ENCODE data around the gene CHKB.

Gene CHKB

DNA sequence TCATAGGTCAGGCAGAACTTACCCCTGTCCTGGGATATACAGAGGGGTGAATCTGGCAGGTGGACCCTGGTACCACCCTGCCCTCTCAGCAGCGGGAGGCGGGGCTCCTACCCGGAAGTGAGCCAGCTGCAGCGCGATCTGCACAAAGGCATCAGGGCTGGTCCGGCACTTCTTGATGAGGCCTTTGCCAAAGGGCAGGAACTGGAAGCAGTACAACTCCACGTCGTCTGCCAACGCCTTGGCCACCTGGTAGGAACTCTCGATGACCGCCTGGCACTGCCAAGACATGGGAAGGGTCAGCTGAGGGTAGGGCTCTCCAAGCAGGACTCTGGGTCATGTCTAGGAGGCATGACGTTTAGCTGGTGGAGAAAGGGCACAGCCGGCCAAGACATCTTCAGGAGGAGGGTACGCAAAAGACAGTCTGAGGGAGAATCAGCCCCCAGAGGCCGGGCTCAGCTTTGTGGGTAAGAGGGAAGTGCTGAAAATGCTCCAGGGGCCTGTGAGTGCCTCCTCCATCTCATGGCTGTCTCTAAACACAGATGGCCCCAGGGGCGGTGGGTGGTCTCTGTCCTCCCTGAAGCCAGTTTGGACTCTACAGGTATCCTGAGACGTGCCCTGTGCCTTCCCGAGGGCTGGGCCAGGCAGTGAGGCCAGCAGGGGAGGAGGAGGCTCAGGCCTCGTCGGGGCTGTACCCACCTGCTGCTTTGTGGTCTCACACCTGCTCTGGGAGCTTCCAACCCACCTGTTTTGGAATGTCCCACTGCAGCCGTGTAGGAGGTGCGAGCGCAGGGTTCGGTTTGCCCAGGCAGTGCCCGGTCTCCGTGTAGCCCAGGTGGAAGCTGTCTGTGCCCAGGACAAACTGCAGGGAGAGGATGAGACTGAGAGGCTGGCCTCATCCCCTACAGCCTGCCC, 11.1 kb downstream of the CHKB start:
- DNase-seq, result no peak

DNA sequence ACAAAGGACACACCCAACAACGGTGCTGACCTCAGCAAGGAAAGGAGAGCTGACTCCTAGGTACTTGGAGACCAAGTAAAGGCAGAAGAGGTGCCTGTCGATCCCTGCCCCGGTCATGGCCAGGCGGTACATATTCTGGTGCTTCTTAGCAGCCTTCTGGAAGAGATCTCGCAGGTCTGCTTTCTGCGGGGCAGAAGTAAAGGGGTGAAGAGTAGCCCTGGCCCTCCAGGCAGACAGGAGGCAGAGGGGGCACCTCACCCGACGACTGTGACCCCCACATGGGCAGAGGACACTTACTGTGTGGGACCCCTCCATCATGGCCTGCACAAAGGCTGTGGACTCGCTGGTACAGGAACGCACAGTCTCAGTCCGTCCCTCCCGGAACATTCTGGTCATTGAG, 11.8 kb downstream of the CHKB start:
- DNase-seq, result no peak

DNA sequence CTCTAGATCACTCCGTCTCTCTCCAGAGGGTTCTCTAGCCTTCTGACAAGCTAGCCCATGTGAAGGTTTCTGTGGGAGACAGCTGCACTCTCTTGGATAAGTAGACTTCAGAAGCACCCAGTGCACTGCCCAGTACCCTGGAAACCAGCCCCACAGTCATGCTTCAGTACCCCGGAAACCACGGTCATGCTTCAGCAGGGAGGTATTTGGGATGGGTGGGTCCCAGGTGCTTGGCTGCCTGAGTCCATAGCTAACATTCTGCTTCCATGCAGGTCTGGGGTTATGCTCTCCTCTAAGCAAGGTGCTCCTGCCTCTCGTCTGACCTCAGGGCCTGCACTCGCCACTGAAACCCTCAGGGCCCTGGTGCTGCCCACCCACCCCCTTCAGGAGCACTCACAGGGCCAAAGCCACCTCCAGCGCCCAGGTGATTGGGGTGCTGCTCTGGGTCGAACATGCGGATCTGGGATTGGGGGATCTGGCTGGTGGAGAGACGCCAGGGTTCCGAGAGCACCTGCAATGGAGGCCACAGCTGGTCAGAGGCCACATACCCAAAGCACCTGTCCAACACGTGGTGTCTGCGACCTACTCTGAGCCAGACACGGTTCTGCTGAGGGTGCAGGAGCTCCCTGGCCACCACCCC, 12.6 kb downstream of the CHKB start:
- DNase-seq, result no peak

DNA sequence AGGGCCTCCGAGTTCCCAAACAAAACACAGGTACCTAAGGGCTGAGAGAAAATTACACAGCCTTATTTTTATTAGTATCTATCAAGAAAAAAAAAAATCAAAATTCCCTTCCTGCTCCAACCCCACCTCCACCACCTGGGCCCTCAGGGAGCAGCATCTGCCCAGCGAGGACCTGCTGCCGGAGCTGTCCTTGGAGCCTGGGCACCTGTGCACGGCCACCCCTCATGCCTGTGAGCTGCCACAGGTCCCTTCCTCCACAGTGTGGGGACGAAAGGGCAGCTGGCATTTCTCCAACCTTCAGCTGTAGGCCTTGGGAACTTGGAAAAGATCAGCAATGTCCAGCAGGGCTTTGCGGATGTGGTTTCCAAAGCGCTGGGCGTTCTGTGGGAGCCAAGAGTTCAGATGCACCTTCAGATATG, 13.6 kb downstream of the CHKB start:
- DNase-seq, result no peak

DNA sequence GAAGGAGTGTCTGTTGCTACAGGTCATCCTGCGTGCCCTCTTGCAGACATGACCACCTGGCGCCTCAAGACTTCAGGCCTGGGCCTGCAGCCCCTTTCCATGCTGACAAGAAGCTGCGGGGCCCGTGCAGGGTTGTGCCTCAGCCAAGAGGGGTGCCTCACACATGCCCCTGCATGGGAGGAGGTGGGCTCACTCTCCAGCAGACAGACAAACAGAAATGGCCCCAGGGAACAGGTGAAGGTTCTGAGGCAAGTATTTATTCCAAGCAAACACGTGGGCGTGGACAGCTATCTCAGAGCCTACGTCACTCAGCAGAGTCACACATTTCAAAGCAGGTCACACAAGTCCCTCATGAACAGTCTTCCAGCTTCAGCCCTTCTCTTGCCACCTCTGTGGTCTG, 14.0 kb downstream of the CHKB start:
- DNase-seq, result no peak

DNA sequence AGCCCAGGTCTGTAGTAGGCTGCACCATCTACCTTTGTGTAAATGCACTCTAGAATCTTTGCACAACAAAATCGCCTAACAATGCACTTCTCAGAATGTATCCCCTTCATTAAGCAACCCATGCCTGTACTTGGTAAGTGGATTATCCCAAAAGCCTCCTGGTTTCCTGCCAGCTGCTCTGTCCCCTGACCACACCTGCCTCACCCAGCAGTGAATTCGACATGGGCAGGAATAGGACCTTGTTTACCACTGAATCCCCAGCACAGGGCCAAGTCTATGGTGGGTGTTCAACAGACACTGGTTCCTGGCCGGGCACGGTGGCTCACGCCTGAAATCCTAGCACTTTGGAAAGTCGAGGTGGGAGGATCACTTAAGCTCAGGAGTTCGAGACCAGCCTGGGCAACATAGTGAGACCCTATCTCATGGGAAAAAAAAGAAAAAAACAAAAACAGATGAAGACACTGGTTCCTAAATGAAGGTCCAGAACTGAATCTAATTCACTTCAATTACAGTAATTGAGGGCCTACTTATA, 14.9 kb downstream of the CHKB start:
- DNase-seq, result no peak

DNA sequence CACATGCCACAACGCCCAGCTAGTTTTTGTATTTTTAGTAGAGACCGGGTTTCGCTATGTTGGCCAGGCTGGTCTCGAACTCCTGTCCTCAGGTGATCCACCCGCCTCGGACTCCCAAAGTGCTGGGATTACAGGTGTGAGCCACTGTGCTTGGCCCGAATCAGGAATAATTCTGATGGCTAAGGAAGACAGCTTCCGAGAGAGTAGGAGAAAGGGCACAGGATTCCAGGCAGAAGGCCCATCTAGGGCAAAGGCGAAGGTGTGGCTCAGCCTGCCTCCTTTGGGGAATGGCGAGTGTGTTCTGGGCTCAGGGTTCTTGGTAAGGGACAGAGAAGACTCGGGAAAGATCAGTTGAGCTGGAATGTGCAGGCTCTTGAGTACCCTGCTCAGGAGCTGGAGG, 18.4 kb downstream of the CHKB start:
- DNase-seq, result no peak

DNA sequence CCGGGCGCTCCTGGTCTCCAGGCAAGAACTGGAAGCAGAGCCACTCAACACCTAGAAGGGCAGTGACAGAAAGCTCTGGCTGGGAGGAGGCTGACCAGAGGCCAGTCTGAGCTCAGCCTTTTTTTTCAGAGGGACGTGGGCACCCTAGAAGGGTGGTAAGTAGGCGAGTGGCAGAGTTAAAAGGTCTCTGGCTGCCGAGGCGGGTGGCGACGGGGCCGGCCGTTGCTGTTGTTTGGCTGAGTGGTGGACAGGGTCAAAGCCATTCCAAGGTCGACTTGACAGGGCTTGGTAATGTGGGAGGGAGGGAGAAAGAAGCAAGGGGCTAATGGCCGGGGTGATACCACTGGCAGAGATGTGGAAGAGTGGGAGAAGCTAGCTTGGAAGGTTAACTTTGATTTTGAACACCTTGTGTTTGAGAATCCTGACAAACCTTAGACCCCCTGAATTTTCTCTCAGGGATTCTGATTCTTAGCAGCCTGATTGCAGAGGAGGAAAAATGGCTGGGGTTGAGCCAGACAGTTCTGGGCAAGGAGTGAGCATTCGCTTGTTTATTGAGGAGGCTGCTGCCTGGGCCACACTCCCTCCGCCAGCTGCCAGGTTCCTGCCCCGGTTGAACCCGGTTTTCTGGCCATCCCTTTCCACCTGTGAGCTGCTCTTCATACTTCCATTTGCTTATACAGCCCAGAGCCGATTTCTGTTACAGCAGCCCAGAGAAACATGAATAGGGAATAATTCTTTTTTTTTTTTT, 19.1 kb downstream of the CHKB start:
- DNase-seq, result no peak

DNA sequence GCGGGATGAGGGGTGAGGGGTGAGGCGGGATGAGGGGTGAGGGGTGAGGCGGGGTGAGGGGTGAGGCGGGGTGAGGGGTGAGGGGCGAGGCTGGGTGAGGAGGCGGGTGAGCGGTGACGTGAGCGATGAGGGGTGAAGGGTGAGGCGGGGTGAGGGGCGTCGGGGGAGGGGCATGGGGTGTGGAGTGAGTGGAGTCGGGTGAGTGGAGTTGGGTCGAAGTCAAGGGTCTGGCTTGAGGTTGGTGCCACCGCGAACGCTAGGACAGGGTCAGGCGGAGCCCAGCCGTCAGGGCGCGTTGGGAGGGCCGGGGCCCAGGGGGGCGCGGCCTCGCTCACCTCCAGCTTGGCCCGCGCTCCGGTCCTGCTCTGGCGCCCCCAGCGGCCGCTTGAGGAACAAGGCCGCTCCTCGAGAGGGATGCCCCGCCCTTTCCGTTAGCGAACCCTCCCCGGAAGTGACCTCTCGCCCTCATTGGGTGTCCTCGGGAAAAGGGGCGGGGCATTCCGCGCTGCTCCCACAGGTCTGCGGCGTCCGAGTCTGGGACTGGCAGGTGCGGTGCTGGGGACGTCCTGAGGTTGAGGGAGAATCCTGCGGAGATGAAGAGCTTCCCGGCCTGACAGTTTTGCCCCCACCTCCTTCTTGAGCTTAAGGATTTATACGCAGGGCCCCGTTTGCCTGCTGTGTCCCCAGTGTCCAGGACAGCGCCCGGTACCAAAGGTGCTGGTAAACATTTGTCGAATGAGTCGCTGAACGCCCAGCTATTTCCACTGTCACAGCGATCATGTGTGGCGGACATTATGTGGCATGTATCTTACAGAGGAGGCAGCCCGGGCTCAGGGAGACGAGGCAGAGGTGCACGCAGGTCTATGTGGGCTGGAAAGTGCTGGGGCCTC, 19.9 kb downstream of the CHKB start, which contains the start of gene SYCE3:
SYCE3 (minus strand) TSS at position 397 of the 890 bp plus-strand sequence. CDS start 6,514 bp downstream, outside the sequence.
- DNase-seq, result peak; percentile 91

DNA sequence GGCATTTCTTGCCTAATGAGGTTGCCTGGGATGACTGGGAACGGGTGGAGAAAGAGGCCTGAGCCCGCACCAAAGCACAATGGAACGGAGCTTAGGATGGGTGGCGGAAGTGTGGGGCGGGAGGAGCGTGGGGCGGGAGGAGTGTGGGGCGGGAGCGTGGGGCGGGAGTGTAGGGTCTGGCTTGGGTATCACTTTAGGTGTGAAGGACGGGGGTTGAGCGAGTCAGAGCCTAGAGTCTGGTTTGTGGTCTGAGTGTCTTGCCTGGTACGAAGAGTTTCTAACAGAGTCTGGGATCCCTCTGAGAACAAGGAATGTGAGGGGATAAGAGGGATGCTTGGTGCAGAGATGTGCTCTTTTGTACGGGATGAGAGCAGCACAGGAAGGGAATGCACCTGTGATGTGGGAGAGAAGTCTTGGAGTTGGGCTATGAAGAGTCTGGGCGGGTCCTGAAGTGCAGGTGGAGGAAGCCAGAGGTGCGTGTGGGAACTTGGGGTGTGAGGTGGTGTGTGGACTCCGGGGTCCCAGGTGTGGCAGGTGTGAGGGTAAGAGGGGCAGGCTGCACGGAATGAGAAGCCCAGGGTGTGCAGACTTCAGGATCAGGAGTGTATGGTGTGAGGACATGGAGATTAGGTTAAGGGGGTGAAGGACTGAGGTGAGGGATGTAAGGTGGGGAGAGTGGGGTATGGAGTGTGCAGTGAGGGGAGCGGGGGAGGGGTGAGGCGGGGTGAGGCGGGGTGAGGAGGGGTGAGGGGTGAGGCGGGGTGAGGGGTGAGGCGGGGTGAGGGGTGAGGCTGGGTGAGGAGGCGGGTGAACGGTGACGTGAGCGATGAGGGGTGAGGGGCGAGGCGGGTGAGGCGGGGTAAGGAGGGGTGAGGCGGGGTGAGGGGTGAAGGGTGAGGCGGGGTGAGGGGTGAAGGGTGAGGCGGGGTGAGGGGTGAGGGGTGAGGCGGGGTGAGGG, 21.0 kb downstream of the CHKB start:
- DNase-seq, result no peak

DNA sequence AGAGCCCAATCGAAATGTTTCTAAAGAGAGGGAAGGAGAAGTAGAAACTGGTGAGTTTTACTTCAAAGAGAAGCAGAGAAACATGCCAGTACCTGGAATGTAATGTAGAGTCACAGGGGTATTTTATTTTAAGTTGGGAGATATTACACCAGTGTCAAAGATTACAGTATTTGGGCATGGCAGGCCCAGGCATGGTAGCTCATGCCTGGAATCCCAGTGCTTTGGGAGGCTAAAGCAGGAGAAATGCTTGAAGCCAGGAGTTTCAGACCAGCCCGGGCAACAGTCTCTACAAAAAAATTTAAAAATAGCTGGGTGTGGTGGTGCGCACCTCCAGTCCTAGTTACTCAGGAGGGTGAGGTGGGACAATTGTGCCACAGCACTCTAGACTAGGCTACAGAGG, 22.6 kb downstream of the CHKB start:
- DNase-seq, result no peak

DNA sequence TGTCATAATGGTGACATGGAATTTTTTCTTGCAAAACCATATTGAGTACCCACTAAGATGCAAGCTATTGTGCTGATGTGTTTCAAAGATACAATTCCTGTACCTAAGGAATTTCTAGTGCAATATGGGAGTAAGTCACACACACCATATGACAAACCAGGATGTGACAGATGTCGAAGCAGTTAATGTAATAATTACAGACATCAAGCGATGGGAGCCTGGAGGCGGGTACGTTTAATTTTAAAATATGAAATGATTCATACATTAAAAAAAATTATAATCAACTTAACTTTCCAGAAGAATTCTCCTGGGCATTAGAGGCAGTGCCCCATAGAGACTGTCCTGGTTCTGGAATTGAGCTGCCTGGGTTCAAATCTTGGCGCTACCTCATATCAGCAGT, 25.9 kb downstream of the CHKB start:
- DNase-seq, result no peak

DNA sequence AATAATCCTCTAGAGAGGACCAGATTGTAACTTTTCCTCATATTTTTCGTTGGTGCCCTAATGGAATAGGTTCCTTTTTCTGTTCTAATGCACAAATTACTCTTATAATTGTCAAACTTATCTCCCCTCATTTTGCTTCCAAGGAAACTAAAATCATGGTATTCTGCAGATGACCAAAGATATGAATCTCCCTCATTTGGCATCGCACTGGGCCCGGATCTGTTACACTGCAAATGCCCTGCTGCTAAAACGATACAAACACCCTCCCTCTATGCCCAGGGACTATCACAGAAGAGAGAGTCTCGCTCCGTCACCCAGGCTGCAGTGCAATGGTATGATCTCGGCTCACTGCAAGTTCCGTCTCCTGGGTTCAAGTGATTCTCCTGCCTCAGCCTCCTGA, 29.3 kb downstream of the CHKB start:
- DNase-seq, result no peak

DNA sequence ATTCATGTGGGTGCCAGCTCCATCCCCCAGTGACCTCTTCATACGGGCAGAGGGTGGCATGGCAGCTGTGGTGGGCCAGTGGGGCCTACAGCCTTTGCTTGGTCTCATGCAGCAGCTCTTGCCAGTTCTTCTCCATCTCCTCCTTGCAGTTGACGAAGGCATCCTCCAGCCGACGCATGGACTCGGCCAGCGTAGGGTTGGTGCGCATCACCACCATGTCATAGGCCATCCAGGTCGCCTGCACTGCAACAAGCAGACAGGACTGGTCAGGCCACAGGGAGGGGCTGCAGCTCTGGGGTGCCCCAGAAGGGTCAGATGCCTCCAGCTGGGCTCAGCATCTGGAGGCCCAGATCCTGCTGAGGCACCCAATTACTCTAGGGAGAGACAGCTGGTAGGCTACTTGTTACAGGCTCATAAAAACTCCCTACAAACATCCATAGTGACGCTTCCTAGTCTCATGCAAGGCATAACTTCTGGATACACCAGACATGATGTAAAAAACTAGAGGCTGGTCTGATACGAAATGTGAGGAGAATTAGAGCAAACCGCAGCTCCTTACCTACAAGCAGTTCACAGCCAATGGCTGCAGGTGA, 31.4 kb downstream of the CHKB start:
- no peak for DNase-seq

DNA sequence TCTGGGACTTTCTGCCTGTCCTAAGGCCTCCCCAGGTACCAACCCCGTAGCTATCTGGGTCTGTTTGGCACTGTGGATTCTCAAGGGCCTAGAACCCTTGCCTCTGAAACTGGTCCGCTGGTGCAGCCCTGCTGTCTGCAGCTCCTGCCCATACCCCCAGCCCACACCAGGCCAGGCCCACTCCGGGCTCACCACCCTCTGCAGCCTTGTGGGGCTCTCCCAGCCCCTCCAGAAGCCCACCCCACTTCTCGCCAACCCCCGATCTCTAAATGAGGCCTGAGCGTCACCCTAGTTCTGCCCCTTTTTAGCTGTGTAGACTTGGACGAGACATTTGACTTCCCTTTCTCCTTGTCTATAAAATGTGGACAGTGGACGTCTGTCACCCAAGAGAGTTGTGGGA, 32.3 kb downstream of the CHKB start:
- no peak for DNase-seq

DNA sequence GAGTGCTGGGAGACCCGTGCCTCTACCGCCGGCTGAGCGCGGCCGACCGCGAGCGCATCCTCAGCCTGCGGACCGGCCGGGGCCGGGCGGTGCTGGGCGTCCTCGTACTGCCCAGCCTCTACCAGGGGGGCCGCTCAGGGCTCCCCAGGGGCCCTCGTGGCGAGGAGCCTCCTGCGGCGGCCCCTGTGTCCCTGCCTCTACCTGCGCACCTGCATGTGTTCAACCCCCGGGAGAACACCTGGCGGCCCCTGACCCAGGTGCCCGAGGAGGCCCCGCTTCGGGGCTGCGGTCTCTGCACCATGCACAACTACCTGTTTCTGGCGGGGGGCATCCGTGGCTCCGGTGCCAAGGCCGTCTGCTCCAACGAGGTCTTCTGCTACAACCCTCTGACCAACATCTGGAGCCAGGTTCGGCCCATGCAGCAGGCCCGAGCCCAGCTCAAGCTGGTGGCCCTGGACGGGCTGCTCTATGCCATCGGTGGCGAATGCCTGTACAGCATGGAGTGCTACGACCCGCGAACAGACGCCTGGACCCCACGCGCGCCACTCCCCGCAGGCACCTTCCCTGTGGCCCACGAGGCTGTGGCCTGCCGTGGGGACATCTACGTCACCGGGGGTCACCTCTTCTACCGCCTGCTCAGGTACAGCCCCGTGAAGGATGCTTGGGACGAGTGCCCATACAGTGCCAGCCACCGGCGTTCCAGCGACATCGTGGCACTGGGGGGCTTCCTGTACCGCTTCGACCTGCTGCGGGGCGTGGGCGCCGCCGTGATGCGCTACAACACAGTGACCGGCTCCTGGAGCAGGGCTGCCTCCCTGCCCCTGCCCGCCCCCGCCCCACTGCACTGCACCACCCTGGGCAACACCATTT, 33.5 kb downstream of the CHKB start:
- DNase-seq, result no peak

DNA sequence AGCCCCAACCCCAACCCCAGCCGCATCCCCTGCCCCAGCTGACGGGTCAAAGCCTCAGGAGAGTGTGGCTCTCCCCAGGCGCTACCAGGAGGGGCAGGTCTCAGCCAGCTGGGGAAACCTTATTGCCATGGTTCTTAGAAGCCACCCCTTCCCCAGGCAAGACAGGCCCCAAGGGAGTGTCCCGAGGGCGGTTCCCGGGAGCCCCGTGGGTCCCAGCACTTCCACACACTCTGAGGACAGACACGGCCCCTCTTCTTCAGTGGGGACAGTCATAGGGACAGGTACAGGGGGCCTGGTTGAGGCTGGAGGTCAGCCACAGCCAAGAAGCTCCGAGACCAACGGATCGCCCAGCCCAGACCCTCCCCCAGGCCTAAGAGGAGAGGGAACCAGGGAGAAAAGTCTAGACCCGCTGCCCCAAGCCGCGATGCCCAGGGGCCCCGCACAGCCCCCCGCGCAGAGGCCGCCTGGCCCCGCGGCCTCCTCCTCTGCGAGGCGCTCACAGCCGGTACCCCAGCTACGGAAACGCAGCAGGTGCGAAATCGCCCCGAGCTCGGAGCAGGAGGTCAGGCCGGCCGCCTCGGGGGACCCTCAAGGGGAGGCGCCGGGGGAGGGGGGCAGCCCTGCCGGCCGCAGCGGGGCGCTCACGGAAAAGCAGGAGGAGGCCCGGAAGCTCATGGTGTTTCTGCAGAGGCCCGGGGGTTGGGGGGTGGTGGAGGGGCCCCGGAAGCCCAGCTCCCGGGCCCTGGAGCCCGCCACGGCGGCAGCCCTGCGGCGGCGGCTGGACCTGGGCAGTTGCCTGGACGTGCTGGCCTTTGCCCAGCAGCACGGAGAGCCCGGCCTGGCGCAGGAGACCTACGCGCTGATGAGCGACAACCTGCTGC, 34.4 kb downstream of the CHKB start:
- DNase-seq, result no peak

DNA sequence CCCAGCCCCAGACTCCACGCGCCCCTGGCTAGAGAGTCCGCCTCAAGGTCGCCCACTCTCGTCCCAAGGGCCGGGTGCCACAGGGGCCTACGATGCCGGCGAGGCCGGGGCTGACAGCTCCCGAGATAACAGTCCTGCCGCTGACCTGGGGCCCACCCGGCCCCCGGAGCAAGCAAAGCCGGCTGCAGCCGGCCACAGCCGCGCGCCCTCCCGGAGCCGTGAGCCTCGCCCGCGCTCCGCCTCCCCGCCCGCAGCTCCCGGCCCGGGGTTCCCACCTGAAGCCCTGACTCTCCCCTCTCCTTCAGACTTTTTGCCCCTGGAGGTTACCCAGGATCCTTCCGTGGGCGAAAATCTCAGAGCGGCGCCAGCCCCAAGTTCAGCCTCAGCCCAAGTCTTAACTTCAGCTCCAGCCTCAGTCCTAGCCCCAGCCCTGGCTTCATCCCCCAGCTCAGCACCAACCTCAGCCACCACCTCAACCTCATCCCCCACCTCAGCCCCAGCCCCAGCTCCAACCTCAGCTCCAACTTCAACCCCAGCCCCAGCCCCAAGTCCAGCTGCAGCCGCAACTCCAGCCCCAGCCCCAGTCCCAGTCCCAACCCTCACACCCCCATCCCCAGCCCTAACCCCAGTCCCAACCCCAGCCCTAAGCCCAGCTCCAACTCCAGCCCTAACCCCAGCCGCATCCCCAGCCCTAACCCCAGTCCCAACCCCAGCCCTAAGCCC, 35.2 kb downstream of the CHKB start:
- no peak for DNase-seq
